Peyer's patch (tissue), 4 donors: ENCODE results near the gene SLC39A13.

Source experiments
- CTCF ChIP-seq, 6 experiments: fragments of 450-650 bp in 4 of 6; fragments of 200-600 bp in 2 of 6; sonication (generic) in 1 of 6; IDR thresholded peaks; one replicate each; pipeline ENCODE4 v1.5.1; 2017 to 2019; ENCODE audit warnings: antibody characterized with exemption in 6 of 6, mild to moderate bottlenecking in 3 of 6, moderate library complexity in 1 of 6
- POLR2A ChIP-seq, 2 donors: fragments of 450-650 bp; IDR thresholded peaks; one replicate each; pipeline ENCODE4 v1.5.1; 2017; ENCODE audit warnings: antibody characterized with exemption in 2 of 2, mild to moderate bottlenecking in 2 of 2, moderate library complexity in 2 of 2

- no peak for TF ChIP-seq CTCF (IDR thresholded peaks at IDR 0.05)
- no peak for TF ChIP-seq POLR2A (IDR thresholded peaks at IDR 0.05)
These were observed 6.9 kb downstream of the SLC39A13 start for GRCh38 chr11:47415091-47415854.
